Small intestine (tissue), 7 donors: ENCODE results near the gene A4GNT. TPM values are rescaled to one million over a fixed set of nuclear protein-coding genes. Genes with fewer than 3 reads are reported as not detected.
"Not testable (repeated sequence)": the region's sequence is repeated elsewhere in the genome, so short reads cannot be mapped to it uniquely, and the experiment has no call there.

Experiments used
- DNase-seq, 2 donors: peaks; one replicate each; pipeline versions ENCODE4 v3.0.0 to v3.0.0-alpha.2; 2013
- FAIRE-seq: peaks from 2 replicates; lab custom pipeline; 2012; peaks lifted over from hg19 to GRCh38; lab: Jason Lieb, UNC
- H3K27ac ChIP-seq, 3 donors: one replicate each; pipeline ENCODE4 v1.5.1; 2013; ENCODE audit warnings: low read length in 2 of 3, mild to moderate bottlenecking in 2 of 3, control low read depth in 1 of 3, inconsistent platforms in 1 of 3, low read depth in 1 of 3, moderate library complexity in 1 of 3
- H3K27me3 ChIP-seq, 3 donors: one replicate each; pipeline ENCODE4 v1.6.1; 2013; ENCODE audit warnings: low read length in 3 of 3, inconsistent platforms in 1 of 3; ENCODE audit not compliant: control insufficient read depth in 3 of 3, insufficient read depth in 3 of 3
- H3K36me3 ChIP-seq, 3 donors: one replicate each; pipeline ENCODE4 v1.6.1; 2013; ENCODE audit warnings: low read length in 3 of 3, inconsistent platforms in 1 of 3, low read depth in 1 of 3, mild to moderate bottlenecking in 1 of 3, moderate library complexity in 1 of 3; ENCODE audit not compliant: control insufficient read depth in 3 of 3, insufficient read depth in 2 of 3
- H3K4me1 ChIP-seq, 3 donors: one replicate each; pipeline ENCODE4 v1.6.1; 2013; ENCODE audit warnings: low read length in 2 of 3, inconsistent platforms in 1 of 3, low read depth in 1 of 3, mild to moderate bottlenecking in 1 of 3, moderate library complexity in 1 of 3; ENCODE audit not compliant: control insufficient read depth in 3 of 3, insufficient read depth in 2 of 3
- H3K4me3 ChIP-seq, 3 donors: one replicate each; pipeline ENCODE4 v1.5.1; 2013; ENCODE audit warnings: low read length in 3 of 3, control low read depth in 1 of 3, inconsistent platforms in 1 of 3, low read depth in 1 of 3, mild to moderate bottlenecking in 1 of 3, moderate library complexity in 1 of 3
- H3K9me3 ChIP-seq, 2 donors: one replicate each; pipeline ENCODE4 v1.6.1; 2013; ENCODE audit warnings: low read depth in 1 of 2, low read length in 1 of 2; ENCODE audit not compliant: control insufficient read depth in 2 of 2, insufficient read depth in 1 of 2
- WGBS, 3 donors: extraction: QIAGEN DNeasy Blood & Tissue Kit; methylation state at CpG; one replicate each; pipeline ENCODE4 v1.1.7; 2013; 5-methylcytosine and 5-hydroxymethylcytosine counted together
- polyA plus RNA-seq, 4 donors: library from polyadenylated mRNA; stranded (reverse) in 3 of 4; unstranded in 1 of 4; fragments of 200-250 nt in 3 of 4; fragments of 120-200 nt in 1 of 4; gene quantifications; one replicate each; pipeline versions ENCODE4 v1.2.1 to v1.2.3, GENCODE V29; 2013
- donor health status: healthy with polysubstance abuse.
- donor health status: control.
- donor health status: control.
- donor health status: Bipolar disorder and iron deficiency.
- donor health status: healthy.

Gene A4GNT
- polyA plus RNA-seq, 4 donors = 0.03 TPM; not detected in 3

GRCh38 chr3:138114431-138114918, 17.7 kb downstream of the A4GNT start:
- 27 to 56% (median 56%) methylated on average over 9 of the region's 9 CpGs for WGBS, 3 donors
- peak overlapping the region in 2 of 3 donors; percentile 51 for H3K4me3 ChIP-seq
- DNase-seq = peak in 1 of 2 donors; percentile 11

GRCh38 chr3:138113326-138113725, 18.9 kb downstream of the A4GNT start:
- DNase-seq = no peak
- peaks cover 0 to 7% (median 0%) of the 10 kb centered on the region in 3 donors for H3K4me1 ChIP-seq

More at GRCh38 chr3:138114431-138114918, 17.7 kb downstream of the A4GNT start:
- Histone ChIP-seq H3K27me3 (peaks cover 0 to 7% (median 3%) of the 10 kb centered on the region in 3 donors), H3K9me3 (no peaks in the 10 kb centered on the region), H3K36me3 (no peaks in the 10 kb centered on the region), H3K27ac (peak overlapping the region in 2 of 3 donors; percentile 39 to 71), H3K4me1 (peaks cover 0 to 7% (median 0%) of the 10 kb centered on the region in 3 donors)
- FAIRE-seq = no peak

DNA sequence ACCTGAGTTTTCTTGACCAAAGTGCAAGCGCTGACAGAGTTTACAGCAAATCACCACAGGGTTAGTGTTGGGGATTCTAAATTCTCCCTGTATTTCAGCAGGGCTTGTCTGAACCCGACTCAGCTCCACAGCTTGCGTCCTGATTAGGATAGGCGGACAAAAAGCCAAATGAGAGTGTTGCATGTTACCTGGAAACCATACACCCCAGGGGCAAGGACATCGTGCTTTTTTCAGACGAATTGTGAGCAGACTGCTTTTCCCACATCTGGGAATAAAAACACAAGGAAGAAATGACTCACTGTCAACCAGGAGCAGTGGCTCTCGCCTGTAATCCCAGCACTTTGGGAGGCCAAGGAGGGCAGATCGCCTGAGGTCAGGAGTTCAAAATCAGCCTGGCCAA, 19.8 kb downstream of the A4GNT start:
- Histone ChIP-seq H3K36me3 (no peaks in the 10 kb centered on the region), H3K4me1 (peaks cover 0 to 7% (median 0%) of the 10 kb centered on the region in 3 donors), H3K27ac (no peak overlapping the region), H3K4me3 (no peak overlapping the region), H3K27me3 (peaks cover 0 to 7% (median 3%) of the 10 kb centered on the region in 3 donors), H3K9me3 (no peaks in the 10 kb centered on the region)
- no peak for DNase-seq
- 80 to 87% (median 81%) methylated on average over 8 of the region's 8 CpGs for WGBS, 3 donors
- no peak for FAIRE-seq

More at GRCh38 chr3:138113326-138113725, 18.9 kb downstream of the A4GNT start:
- FAIRE-seq = no peak
- peaks cover 0 to 7% (median 3%) of the 10 kb centered on the region in 3 donors for H3K27me3 ChIP-seq
- no peak overlapping the region for H3K27ac ChIP-seq
- H3K4me3 ChIP-seq = no peak overlapping the region
- 14 to 58% (median 26%) methylated on average over 1 of the region's 1 CpG for WGBS, 3 donors
- no peaks in the 10 kb centered on the region for H3K9me3 ChIP-seq
- H3K36me3 ChIP-seq = no peaks in the 10 kb centered on the region

DNA sequence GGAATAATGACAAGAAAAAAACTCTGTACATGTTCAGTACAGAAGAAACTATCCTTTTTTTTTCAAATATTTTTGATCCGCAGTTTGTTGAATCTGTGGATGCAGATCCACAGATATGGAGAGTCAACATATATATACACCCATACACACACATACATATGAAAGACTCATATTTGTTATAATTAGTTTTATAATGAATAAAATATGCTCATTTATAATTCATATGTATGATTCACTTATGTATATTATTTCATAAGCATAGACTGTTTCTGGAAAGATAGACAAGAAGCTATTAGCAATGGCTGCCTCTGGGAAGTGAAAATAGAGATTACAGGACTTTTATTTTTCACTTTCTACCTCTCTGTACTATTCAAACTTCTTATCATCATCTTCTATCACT, 26.6 kb downstream of the A4GNT start:
- H3K4me3 ChIP-seq = no peak overlapping the region
- 97 to 100% (median 98%) methylated on average over 1 of the region's 1 CpG for WGBS, 3 donors
- no peak for FAIRE-seq
- H3K27ac ChIP-seq = no peak overlapping the region
- no peaks in the 10 kb centered on the region for H3K27me3 ChIP-seq
- H3K36me3 ChIP-seq = peaks cover 0 to 7% (median 0%) of the 10 kb centered on the region in 3 donors
- DNase-seq = no peak
- no peaks in the 10 kb centered on the region for H3K4me1 ChIP-seq
- no peaks in the 10 kb centered on the region for H3K9me3 ChIP-seq

DNA sequence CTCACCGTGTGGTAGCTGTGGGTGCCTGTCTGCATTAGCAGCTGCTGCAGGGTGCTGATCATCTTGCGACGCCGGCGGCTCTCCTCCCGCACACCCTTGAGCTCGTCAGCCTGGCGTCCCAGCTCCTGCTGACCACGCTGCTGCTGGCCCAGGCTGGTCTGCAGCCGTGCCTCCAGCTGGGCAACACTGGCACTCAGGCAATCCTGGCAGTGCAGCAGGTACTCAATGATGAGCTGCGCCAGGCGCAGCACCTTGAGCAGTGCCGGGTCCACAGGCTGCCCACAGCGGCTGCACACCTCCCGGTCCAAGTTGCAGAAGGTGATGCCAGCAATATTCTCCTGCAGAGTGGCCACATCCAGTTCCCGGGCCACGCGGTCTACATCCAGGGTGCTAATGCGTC, 28.7 kb downstream of the A4GNT start:
- Histone ChIP-seq H3K27me3 (no peaks in the 10 kb centered on the region), H3K9me3 (no peaks in the 10 kb centered on the region), H3K4me1 (no peaks in the 10 kb centered on the region), H3K27ac (no peak overlapping the region), H3K4me3 (no peak overlapping the region), H3K36me3 (peaks cover 0 to 7% (median 0%) of the 10 kb centered on the region in 3 donors)
- 89 to 95% (median 93%) methylated on average over 19 of the region's 19 CpGs for WGBS, 3 donors
- no peak for FAIRE-seq
- DNase-seq = no peak

DNA sequence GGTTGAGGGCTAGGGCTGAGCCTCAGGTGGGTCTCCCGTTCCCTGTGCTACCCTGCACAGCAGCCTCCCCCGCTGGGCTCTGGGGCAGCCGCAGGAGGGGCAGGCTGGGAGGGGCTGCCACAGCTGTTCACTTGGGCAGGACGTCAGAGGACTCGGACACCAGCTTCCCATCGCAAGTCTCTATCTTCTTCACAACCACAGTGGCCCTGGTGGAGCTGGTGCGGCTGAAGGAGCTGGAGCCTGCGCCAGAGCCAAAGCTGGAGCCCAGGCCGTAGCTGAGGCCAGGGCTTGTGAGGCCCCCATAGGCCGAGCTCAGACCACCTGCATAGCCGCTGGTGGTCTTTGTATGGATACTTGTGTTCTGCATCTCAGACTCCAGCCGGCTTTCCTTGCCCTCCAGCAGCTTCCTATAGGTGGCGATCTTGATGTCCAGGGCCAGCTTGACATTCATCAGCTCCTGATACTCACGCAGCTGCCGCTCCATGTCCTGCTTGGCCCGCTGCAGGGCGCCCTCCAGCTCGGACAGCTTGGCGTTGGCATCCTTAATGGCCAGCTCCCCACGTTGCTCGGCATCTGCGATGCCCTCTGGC, 30.7 kb downstream of the A4GNT start:
- WGBS, 3 donors = 80 to 83% (median 83%) methylated on average over 22 of the region's 22 CpGs
- FAIRE-seq, H3K9me3 ChIP-seq: not testable (repeated sequence)

DNA sequence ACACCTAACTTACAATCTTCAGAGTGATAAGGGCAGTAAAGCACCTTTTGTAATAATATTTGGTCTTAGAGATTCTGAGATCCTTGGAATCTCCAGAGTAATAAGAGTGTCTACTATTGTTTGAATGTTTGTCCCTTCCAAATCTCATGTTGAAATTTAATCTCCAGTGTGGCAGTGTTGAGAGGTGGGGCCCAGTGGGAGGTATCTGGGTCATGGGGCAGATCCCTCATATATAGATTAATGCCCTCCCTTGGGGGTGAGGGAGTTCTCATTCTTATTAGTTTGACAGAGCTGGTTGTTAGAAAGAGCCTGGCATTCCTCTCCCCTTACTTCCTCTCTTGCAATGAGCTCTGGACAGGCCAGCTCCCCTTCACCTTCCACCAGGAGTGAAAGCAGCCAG, 32.8 kb downstream of the A4GNT start:
- peaks cover 0 to 11% (median 0%) of the 10 kb centered on the region in 3 donors for H3K36me3 ChIP-seq
- no peak for FAIRE-seq
- no peak for DNase-seq
- no peaks in the 10 kb centered on the region for H3K4me1 ChIP-seq
- no peak overlapping the region for H3K27ac ChIP-seq
- H3K9me3 ChIP-seq = no peaks in the 10 kb centered on the region
- peaks cover 0 to 4% (median 0%) of the 10 kb centered on the region in 3 donors for H3K27me3 ChIP-seq
- H3K4me3 ChIP-seq = no peak overlapping the region

More for the DNA sequence above, 30.7 kb downstream of the A4GNT start:
- not testable (repeated sequence) for H3K27ac ChIP-seq, DNase-seq, H3K27me3 ChIP-seq, H3K4me3 ChIP-seq, H3K36me3 ChIP-seq, H3K4me1 ChIP-seq

GRCh38 chr3:138097192-138098172, 34.7 kb downstream of the A4GNT start:
- Histone ChIP-seq H3K36me3 (peaks cover 0 to 8% (median 0%) of the 10 kb centered on the region in 3 donors), H3K27me3 (peaks cover 0 to 4% (median 0%) of the 10 kb centered on the region in 3 donors), H3K4me1 (no peaks in the 10 kb centered on the region), H3K4me3 (no peak overlapping the region), H3K27ac (no peak overlapping the region), H3K9me3 (no peaks in the 10 kb centered on the region)
- FAIRE-seq (no peak), DNase-seq (no peak)
- 72 to 81% (median 74%) methylated on average over 12 of the region's 12 CpGs for WGBS, 3 donors
